ENCODE measurements around the gene OSBPL6.

OSBPL6 gene

DNA sequence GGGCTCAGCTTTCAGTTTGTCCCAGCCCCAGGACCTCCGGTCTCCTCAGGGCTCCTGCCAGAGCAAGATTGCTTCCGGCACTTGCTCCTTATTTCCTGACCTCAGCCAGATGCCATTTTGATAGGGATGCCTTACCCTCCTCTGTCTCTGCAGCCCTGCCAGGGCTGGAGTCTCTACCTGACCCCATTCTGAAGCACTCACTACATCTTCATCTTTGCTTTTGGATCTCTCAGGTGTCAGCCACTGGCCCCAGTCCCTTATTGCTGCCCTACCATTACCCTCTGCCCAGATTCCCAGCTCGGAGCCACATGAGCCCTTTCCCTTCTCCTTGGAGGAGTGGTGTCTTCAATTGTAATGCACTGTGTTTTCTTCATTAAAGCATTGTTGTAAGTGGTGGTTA lies 17.1 kb downstream of the OSBPL6 start:
- FAIRE-seq (no peak), DNase-seq (ENCODE audit: insufficient read length, low spot score) (no peak)
- TF ChIP-seq, protein P1, sequence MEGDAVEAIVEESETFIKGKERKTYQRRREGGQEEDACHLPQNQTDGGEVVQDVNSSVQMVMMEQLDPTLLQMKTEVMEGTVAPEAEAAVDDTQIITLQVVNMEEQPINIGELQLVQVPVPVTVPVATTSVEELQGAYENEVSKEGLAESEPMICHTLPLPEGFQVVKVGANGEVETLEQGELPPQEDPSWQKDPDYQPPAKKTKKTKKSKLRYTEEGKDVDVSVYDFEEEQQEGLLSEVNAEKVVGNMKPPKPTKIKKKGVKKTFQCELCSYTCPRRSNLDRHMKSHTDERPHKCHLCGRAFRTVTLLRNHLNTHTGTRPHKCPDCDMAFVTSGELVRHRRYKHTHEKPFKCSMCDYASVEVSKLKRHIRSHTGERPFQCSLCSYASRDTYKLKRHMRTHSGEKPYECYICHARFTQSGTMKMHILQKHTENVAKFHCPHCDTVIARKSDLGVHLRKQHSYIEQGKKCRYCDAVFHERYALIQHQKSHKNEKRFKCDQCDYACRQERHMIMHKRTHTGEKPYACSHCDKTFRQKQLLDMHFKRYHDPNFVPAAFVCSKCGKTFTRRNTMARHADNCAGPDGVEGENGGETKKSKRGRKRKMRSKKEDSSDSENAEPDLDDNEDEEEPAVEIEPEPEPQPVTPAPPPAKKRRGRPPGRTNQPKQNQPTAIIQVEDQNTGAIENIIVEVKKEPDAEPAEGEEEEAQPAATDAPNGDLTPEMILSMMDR (IDR thresholded peaks at IDR 0.05; ENCODE audit: insufficient read depth, missing control alignments), result no peak

DNA sequence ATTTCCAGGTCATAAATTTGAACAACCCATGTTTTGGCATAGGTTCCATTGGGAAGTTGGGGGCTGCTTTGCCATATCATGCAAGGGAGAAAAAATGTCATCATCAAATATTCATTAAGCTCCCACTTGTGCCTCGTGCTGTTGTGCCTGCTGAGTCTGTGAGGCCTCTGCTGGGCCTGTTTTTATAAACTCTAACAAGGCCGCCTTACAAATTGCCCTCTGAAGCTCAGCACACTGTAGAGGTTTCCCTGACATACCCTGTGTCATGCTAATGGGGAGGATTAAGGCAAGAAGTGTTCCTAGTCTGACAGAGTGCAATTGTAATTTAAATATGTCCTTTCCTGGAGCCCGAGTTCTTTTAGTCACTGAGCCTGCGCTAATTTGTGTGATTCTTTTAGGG lies 17.6 kb downstream of the OSBPL6 start:
- TF ChIP-seq, protein P1 (IDR thresholded peaks at IDR 0.05; ENCODE audit: insufficient read depth, missing control alignments), result no peak
- no peak for DNase-seq (ENCODE audit: insufficient read length, low spot score)
- FAIRE-seq, result peak; percentile 32

DNA sequence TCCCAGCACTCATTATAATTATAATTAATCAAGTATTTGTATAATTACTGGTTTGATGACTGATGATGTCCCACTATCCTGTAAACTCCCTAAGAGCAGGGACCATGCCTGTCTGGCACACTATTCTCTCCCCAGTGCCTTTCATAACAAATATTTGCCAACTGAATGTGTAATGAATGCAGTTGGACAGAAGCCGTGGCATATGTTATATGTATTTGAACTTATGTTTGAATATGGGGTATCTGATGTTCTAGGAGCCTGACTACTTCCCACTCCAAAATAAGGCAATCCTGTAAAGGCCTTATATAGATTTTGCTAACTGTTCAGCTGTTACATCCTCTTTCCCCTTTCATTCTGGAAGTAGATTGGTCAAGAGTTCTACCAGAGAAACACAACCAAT lies 19.7 kb downstream of the OSBPL6 start:
- FAIRE-seq, result no peak
- TF ChIP-seq, protein P1 (IDR thresholded peaks at IDR 0.05; ENCODE audit: insufficient read depth, missing control alignments), result no peak
- no peak for DNase-seq (ENCODE audit: insufficient read length, low spot score)

DNA sequence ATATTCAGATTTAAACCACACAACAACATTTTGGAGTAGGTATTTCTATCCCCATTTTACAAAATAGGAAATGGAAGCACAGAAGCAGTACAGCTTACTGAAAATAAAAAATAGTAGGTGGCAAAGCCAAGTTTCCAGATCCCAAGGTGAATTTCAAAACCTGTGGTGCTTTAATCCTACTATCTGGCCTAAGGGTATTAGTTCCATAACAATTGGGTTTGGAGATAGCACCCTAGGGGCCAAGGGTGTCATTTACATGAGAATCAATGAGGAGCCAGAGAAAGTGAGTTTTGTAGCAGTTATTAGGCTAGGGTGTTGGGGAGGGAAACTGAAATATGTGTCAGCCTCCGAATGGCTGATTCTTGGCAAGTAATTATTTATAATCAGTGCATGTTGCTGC lies 24.9 kb downstream of the OSBPL6 start:
- FAIRE-seq, result no peak
- TF ChIP-seq, protein P1 (IDR thresholded peaks at IDR 0.05; ENCODE audit: insufficient read depth, missing control alignments), result no peak

DNA sequence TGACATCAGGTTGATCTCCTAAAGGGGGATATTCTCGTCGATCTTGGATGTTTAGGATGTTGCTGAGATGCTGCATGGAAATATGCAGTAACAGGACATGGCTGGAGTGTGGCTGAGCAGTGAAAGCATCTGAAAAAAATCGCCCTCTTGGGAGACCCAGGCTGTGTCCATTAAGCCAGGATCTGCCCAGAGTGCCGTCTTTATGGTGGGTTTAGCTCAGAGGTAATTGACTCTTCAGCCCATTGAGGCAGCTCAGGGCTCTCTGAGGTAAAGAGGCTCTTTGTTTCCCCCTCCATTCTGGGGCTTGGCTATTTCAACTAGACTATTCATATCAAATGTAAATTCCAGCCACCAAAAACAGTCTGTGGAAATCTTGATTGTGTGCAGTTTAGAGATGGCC lies 26.5 kb downstream of the OSBPL6 start:
- TF ChIP-seq, protein P1 (IDR thresholded peaks at IDR 0.05; ENCODE audit: insufficient read depth, missing control alignments), result no peak
- DNase-seq (ENCODE audit: insufficient read length, low spot score) (no peak), FAIRE-seq (no peak)

More for the DNA sequence above, 24.9 kb downstream of the OSBPL6 start:
- no peak for DNase-seq (ENCODE audit: insufficient read length, low spot score)

DNA sequence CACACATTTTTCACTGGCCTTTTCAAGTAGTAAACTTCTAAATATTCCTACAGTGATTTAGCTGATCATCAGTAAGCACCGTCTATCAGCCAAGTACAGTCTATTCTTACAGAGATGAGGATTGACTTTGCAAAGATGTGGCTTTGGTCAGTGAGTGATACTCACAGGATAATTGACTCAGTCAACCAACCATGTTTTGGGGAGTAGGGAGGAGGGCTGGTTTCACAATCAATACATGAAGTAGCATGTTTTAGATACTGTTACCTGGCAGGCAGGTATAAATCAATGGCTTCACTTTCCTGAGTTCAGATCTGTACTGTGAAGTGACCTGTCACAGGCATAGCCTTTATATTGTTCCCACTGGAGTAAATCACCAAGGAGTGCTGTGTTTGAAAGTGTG lies 27.2 kb downstream of the OSBPL6 start:
- DNase-seq (ENCODE audit: insufficient read length, low spot score) (no peak), FAIRE-seq (no peak)
- TF ChIP-seq, protein P1 (IDR thresholded peaks at IDR 0.05; ENCODE audit: insufficient read depth, missing control alignments), result no peak

DNA sequence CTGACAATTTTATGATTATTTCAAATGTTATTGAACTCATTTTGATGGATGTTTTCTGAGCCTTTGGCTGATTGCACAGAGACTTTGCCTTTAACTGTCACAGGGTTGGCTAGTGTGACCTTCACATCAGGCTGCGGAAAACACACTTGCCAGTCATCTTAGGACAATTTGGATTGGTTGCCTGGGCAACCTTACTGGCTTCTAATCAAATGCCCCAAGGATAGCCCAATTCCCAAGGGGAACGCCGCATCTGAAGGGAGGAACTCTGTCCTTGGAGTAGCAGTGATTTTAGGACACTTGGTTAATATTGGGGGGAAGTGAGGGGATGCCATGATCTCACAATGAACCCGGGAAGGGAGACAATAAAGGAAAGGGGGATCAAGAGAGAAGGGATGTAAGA lies 29.5 kb downstream of the OSBPL6 start:
- TF ChIP-seq, protein P1 (IDR thresholded peaks at IDR 0.05; ENCODE audit: insufficient read depth, missing control alignments), result no peak
- FAIRE-seq (no peak), DNase-seq (ENCODE audit: insufficient read length, low spot score) (no peak)

Data from D721Med (cell line).